Colonic mucosa (tissue), 4 donors: ENCODE results near the gene TMEM185B. TPM values are rescaled to one million over a fixed set of nuclear protein-coding genes. Genes with fewer than 3 reads are reported as not detected.

Experiments used
- DNase-seq: peaks from one replicate; pipeline ENCODE4 v3.0.0-alpha.2; 2020
- H3K27ac ChIP-seq: fragments of 200-600 bp; one replicate; pipeline ENCODE4 v1.8.0; 2021
- H3K27me3 ChIP-seq: fragments of 200-600 bp; one replicate; pipeline ENCODE4 v1.8.0; 2021
- H3K36me3 ChIP-seq: fragments of 200-600 bp; one replicate; pipeline ENCODE4 v1.8.0; 2021
- H3K4me1 ChIP-seq: fragments of 200-600 bp; one replicate; pipeline ENCODE4 v1.8.0; 2021; ENCODE audit warnings: mild to moderate bottlenecking
- H3K4me3 ChIP-seq: fragments of 200-600 bp; one replicate; pipeline ENCODE4 v1.8.0; 2021
- H3K9ac ChIP-seq, 2 donors: one replicate each; pipeline ENCODE4 v1.7.0; 2013; ENCODE audit warnings: control low read depth in 2 of 2, low read depth in 2 of 2, low read length in 2 of 2
- H3K9me3 ChIP-seq: fragments of 200-600 bp; one replicate; pipeline ENCODE4 v1.8.0; 2021
- CTCF ChIP-seq: fragments of 200-600 bp; IDR thresholded peaks from one replicate; pipeline ENCODE4 v1.8.0; 2022; ENCODE audit warnings: antibody characterized with exemption, mild to moderate bottlenecking
- intact Hi-C: fragments of 100-400 bp; cut with DNase I; formaldehyde crosslinking; loops from one replicate; pipeline ENCODE4 v1.14.1; 2022
- total RNA-seq, 2 donors: library from RNA; stranded (reverse); fragmentation: NEBNext Ultra II Directional in 1 of 2; extraction: Animal tissue kit (Norgen Biotek cat#: 25700) in 1 of 2; gene quantifications; one replicate each; pipeline ENCODE4 v1.2.1, GENCODE V29; 2021
- donor health status: healthy.
- donor health status: DM: no; HTN: no; CAD: no.
- donor health status: DM: no; HTN: no; CAD: no.

TMEM185B gene
- total RNA-seq, 2 donors from 2014 or later: 14.4 to 16.5 TPM

GRCh38 chr2:120220756-120221155 is 2.4 kb downstream of the TMEM185B start:
- no peaks in the 10 kb centered on the region for H3K27me3 ChIP-seq
- no peak overlapping the region for H3K27ac ChIP-seq
- no peak for DNase-seq
- H3K9me3 ChIP-seq: no peaks in the 10 kb centered on the region
- intact Hi-C loops: no loop called here
- H3K4me1 ChIP-seq: peaks cover 4% of the 10 kb centered on the region
- H3K36me3 ChIP-seq: no peaks in the 10 kb centered on the region
- no peak for TF ChIP-seq CTCF
- H3K4me3 ChIP-seq: no peak overlapping the region
- no peak overlapping the region for H3K9ac ChIP-seq

GRCh38 chr2:120219766-120220165 is 3.4 kb downstream of the TMEM185B start:
- DNase-seq: no peak
- H3K36me3 ChIP-seq: no peaks in the 10 kb centered on the region
- peaks cover 4% of the 10 kb centered on the region for H3K4me1 ChIP-seq
- no peak overlapping the region for H3K9ac ChIP-seq
- intact Hi-C loops: no loop called here
- no peaks in the 10 kb centered on the region for H3K27me3 ChIP-seq
- H3K4me3 ChIP-seq: no peak overlapping the region
- H3K27ac ChIP-seq: no peak overlapping the region
- TF ChIP-seq CTCF: no peak
- no peaks in the 10 kb centered on the region for H3K9me3 ChIP-seq

GRCh38 chr2:120219291-120219690 is 3.9 kb downstream of the TMEM185B start:
- DNase-seq: no peak
- no peaks in the 10 kb centered on the region for H3K36me3 ChIP-seq
- H3K27ac ChIP-seq: no peak overlapping the region
- no peak overlapping the region for H3K4me3 ChIP-seq
- no peaks in the 10 kb centered on the region for H3K27me3 ChIP-seq
- TF ChIP-seq CTCF: no peak
- H3K9ac ChIP-seq: no peak overlapping the region
- H3K9me3 ChIP-seq: no peaks in the 10 kb centered on the region
- intact Hi-C loops: no loop called here
- peaks cover 4% of the 10 kb centered on the region for H3K4me1 ChIP-seq

GRCh38 chr2:120218181-120218580 is 5.0 kb downstream of the TMEM185B start:
- intact Hi-C loops: no loop called here
- no peak for DNase-seq
- no peak overlapping the region for H3K9ac ChIP-seq

GRCh38 chr2:120210270-120210693 is 12.9 kb downstream of the TMEM185B start:
- Histone ChIP-seq H3K27ac (no peak overlapping the region), H3K9me3 (no peaks in the 10 kb centered on the region), H3K27me3 (no peaks in the 10 kb centered on the region), H3K4me3 (no peak overlapping the region), H3K36me3 (no peaks in the 10 kb centered on the region), H3K9ac (no peak overlapping the region), H3K4me1 (no peaks in the 10 kb centered on the region)
- no peak for TF ChIP-seq CTCF
- DNase-seq: no peak
- intact Hi-C loops: no loop called here

More at GRCh38 chr2:120218181-120218580, 5.0 kb downstream of the TMEM185B start:
- Histone ChIP-seq H3K9me3 (no peaks in the 10 kb centered on the region), H3K27me3 (no peaks in the 10 kb centered on the region), H3K36me3 (no peaks in the 10 kb centered on the region), H3K4me1 (no peaks in the 10 kb centered on the region), H3K4me3 (no peak overlapping the region), H3K27ac (no peak overlapping the region)
- no peak for TF ChIP-seq CTCF
